HepG2 (cell line): ENCODE results near the gene QSOX2.

ENCODE experiments used
- E2F5 ChIP-seq: sonication (generic); formaldehyde crosslinking; conservative IDR thresholded peaks from 2 replicates; pipeline ENCODE4 v1.4.0; 2020; ENCODE audit warnings: missing genetic modification reagents
- ELF1 ChIP-seq: sonication (generic); formaldehyde crosslinking; IDR thresholded peaks from 2 replicates; pipeline ENCODE4 v1.4.0; 2020; ENCODE audit warnings: missing genetic modification reagents
- ZNF512 ChIP-seq: sonication (generic); formaldehyde crosslinking; IDR thresholded peaks from 2 replicates; pipeline ENCODE4 v1.4.0; 2020; ENCODE audit warnings: mild to moderate bottlenecking, missing genetic modification reagents
- TF ChIP-seq, protein P1 (sequence below): IDR thresholded peaks from 2 replicates; pipeline ENCODE4 v1.6.1; 2012; ENCODE audit warnings: inconsistent platforms

DNA sequence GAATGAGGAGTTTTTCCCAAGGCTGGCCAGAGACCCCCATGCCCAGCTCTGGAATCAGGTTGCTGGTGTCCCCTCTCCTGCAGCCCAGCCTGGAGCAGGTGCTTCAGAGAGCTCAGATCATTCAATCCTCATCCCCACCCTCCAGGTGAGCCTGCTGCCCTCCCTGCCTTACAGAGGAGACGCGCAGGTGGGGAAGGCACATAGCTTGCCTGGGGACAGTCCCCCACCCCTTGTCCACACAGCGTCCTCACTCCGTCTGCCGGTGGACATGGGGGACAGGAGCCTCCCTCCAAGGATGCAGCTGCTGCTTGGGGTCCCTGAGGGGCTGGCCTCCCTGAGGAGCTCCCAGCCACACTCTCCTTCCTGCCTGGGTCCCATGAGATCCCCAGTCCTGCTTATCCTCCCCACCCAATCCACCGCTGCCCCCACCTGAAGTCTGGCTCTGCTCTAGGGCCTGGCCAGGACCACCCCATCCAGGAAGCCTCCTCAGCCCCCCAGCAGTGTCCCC lies 17.1 kb upstream of the QSOX2 start:
- TF ChIP-seq ZNF512 (CRISPR knock-in tag) (no peak), E2F5 (CRISPR knock-in tag) (no peak), ELF1 (CRISPR knock-in tag) (no peak)
- TF ChIP-seq, protein P1, sequence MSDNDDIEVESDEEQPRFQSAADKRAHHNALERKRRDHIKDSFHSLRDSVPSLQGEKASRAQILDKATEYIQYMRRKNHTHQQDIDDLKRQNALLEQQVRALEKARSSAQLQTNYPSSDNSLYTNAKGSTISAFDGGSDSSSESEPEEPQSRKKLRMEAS, result no peak
